Measurements from ENCODE around the gene MS4A15. TPM values are rescaled to one million over a fixed set of nuclear protein-coding genes. Genes with fewer than 3 reads are reported as not detected.
A peak's percentile ranks its signal among the peaks of the same experiment; 100 is the strongest.

MS4A15 gene
- total and polyA plus RNA-seq, 10 donors = not detected

DNA sequence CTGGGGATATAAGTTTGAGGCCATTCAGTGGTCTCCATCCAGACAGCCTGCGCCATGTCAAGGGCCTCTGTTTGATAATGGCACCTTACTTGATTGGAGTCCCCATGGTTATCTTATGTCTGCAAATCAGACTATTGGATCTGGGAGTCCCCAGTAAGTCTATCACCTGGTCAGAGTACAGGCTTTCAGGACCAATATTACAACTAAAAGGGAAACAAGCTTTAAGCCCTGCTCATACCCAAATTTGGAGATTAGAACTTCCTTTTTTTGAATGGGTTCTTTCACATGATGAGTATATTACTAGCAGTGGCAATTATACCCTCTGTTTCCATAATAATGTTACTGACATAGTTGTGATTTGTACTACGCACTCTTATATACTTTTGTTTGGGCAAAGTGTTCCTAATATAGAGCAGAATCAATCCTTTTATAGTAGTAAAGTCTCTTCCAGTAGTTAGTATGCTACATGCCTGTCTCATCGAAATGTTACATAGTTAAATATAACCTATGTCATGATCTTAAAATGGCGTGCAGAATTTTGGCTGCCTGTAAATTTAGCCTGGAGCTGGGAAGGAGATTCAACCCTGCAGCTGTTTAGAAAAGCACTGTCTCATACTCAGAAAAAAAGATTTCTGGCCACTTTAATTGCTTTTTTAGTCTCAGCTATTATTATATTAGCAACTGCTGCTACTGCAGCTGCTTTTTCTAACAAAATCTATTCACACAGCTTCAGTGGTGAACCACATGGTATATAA, 4.9 kb downstream of the MS4A15 start:
- Histone ChIP-seq H3K27me3 (replicated peaks in 1 of 7) (peaks cover 0 to 54% (median 8%) of the 10 kb centered on the region in 7 donors), H3K36me3 (no peaks in the 10 kb centered on the region), H3K27ac (no peak overlapping the region), H3K4me3 (no peak overlapping the region), H3K4me1 (peaks cover 0 to 36% (median 2%) of the 10 kb centered on the region in 6 donors), H3K9me3 (no peaks in the 10 kb centered on the region)
- WGBS, 5 donors = 64 to 89% (median 78%) methylated on average over 4 of the region's 4 CpGs
- no peak for DNase-seq
- TF ChIP-seq POLR2AphosphoS5 (IDR thresholded peaks at IDR 0.05) (no peak), POLR2A (IDR thresholded peaks at IDR 0.05) (no peak)
- TF ChIP-seq, protein P1, sequence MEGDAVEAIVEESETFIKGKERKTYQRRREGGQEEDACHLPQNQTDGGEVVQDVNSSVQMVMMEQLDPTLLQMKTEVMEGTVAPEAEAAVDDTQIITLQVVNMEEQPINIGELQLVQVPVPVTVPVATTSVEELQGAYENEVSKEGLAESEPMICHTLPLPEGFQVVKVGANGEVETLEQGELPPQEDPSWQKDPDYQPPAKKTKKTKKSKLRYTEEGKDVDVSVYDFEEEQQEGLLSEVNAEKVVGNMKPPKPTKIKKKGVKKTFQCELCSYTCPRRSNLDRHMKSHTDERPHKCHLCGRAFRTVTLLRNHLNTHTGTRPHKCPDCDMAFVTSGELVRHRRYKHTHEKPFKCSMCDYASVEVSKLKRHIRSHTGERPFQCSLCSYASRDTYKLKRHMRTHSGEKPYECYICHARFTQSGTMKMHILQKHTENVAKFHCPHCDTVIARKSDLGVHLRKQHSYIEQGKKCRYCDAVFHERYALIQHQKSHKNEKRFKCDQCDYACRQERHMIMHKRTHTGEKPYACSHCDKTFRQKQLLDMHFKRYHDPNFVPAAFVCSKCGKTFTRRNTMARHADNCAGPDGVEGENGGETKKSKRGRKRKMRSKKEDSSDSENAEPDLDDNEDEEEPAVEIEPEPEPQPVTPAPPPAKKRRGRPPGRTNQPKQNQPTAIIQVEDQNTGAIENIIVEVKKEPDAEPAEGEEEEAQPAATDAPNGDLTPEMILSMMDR (IDR thresholded peaks at IDR 0.05 in 8 of 11, conservative IDR thresholded peaks at IDR 0.05 in 3 of 11) = no peak
- intact Hi-C loops (cut with DNase I; ENCODE audit: low total_unique reads) = no loop called here

- intact Hi-C loops (cut with DNase I; ENCODE audit: low total_unique reads) = no loop called here
These were observed 6.4 kb downstream of the MS4A15 start for GRCh38 chr11:60762851-60763691.

DNA sequence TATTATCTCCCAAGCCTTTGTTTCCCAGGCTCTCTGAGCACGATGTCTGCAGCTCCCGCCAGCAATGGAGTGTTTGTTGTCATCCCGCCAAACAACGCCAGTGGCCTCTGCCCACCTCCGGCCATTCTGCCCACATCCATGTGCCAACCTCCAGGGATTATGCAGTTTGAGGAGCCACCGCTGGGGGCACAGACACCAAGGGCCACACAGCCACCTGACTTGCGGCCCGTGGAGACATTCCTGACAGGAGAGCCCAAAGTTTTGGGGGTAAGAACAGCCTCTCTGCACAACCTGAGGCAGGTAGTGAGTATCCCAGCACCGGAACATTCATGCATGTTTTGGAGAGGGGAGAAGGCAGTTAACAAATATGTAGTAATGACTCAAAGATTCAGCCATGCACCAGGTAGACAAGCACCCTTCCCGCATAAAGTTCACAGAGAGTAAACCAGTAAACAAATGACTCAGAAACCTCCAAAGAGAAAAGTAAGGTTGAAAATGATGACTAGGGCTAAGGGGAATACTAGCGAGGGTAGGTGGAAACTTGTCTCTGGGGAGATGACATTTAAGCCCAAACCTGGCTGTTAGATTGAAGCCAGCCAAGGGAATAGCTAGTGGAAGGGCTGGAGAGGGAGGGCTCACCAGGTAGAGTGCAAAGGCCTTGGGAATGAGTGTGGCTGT, 7.2 kb downstream of the MS4A15 start:
- peaks cover 0 to 36% (median 2%) of the 10 kb centered on the region in 6 donors for H3K4me1 ChIP-seq
- no peak overlapping the region for H3K4me3 ChIP-seq
- WGBS, 5 donors = 80 to 91% (median 87%) methylated on average over 11 of the region's 11 CpGs
- H3K27me3 ChIP-seq (replicated peaks in 1 of 7) = peaks cover 0 to 59% (median 15%) of the 10 kb centered on the region in 7 donors
- no peaks in the 10 kb centered on the region for H3K9me3 ChIP-seq
- H3K36me3 ChIP-seq = no peaks in the 10 kb centered on the region
- TF ChIP-seq POLR2A (IDR thresholded peaks at IDR 0.05) (no peak), POLR2AphosphoS5 (IDR thresholded peaks at IDR 0.05) (no peak)
- TF ChIP-seq, protein P1 (IDR thresholded peaks at IDR 0.05 in 8 of 11, conservative IDR thresholded peaks at IDR 0.05 in 3 of 11) = no peak
- intact Hi-C loops (cut with DNase I; ENCODE audit: low total_unique reads) = no loop called here
- DNase-seq = peak; percentile 68
- no peak overlapping the region for H3K27ac ChIP-seq

More at GRCh38 chr11:60762851-60763691, 6.4 kb downstream of the MS4A15 start:
- H3K36me3 ChIP-seq = no peaks in the 10 kb centered on the region
- TF ChIP-seq, protein P1 (IDR thresholded peaks at IDR 0.05 in 8 of 11, conservative IDR thresholded peaks at IDR 0.05 in 3 of 11) = peak in 1 of 11 experiments; percentile 13
- no peak for TF ChIP-seq POLR2AphosphoS5 (IDR thresholded peaks at IDR 0.05)
- peaks cover 0 to 57% (median 15%) of the 10 kb centered on the region in 7 donors for H3K27me3 ChIP-seq (replicated peaks in 1 of 7)
- 57 to 64% (median 61%) methylated on average over 11 of the region's 11 CpGs for WGBS, 5 donors
- no peak overlapping the region for H3K4me3 ChIP-seq
- no peak overlapping the region for H3K27ac ChIP-seq
- peak; percentile 47 for DNase-seq
- H3K4me1 ChIP-seq = peaks cover 0 to 36% (median 2%) of the 10 kb centered on the region in 6 donors
- no peaks in the 10 kb centered on the region for H3K9me3 ChIP-seq
